GM18508 (cell line): ENCODE measurements around the gene LCN15.
"Not testable (repeated sequence)": the region's sequence is repeated elsewhere in the genome, so short reads cannot be mapped to it uniquely, and the experiment has no call there.

Experiments used
- ATAC-seq: cut with Tn5 transposase; IDR thresholded peaks from one replicate; pipeline ENCODE4 v1.9.1; 2021; ENCODE audit warnings: moderate number of reproducible peaks; ENCODE audit not compliant: insufficient read depth, unreplicated experiment

Gene LCN15

DNA sequence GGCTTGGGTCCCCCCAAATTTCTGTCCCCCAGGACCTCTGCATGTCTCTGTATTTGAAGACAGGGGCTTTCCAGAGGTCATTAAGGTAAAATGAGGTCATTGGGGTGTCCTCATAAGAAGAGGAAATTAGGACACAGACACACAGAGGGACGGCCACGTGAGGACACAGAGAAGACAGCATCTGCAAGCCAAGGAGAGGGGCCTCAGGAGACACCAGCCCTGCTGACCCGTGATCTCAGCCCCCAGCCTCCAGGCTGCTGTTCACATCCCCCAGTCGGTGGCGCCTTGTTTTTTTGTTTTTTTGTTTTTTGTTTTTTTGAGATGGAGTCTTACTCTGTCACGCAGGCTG is 30.7 kb upstream of the LCN15 start:
- ATAC-seq = no peak

- no peak for ATAC-seq
Observed at GRCh38 chr9:136794281-136794999, 30.1 kb upstream of the LCN15 start.

DNA sequence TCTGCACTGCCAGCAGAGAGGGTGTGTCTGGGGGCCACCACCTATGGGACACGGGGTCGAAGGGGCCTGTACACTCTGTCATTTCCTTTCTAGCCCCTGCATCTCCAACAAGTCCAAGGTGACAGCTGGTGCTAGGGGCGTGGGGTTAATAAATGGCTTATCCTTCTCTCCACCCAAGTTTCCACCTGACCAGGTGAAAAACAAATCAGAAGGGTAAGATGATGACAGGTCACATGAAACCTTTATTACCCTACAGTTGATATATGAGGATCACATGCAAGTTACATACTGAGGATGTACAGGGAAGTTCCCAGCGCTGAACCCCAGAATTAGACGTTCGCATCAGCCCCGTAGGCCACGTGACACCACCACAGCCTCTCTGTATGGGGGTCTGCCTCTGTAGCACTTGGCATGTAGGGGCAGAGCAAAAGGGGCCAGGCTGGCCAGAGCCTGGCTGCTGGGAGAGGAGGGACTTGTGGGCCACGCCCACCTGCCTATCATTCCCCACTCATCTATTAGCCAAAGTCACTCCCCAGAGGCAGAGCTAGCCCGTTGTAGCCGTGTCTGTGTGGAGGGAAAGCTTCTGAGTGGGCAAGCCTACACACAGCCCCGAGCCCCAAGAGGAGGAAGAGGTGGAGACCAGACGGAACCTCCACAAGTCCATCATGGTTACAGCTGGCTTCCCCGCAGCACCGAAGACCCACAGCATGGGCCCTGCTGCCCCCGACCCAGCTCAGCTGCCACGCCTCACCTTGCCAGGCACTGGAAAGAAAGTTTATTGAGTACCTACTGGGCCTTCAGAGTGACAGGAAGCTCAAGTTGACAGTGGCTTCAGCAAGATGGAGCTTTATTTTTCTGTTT is 29.0 kb upstream of the LCN15 start:
- ATAC-seq = no peak

- no peak for ATAC-seq
Observed at GRCh38 chr9:136792321-136793085, 28.2 kb upstream of the LCN15 start.

GRCh38 chr9:136791516-136792276 is 27.4 kb upstream of the LCN15 start:
- ATAC-seq = no peak

- peak; percentile 36 for ATAC-seq
Observed at GRCh38 chr9:136790640-136791515, 26.6 kb upstream of the LCN15 start, which contains the start of gene TMEM141. Gene TMEM141 (plus strand): TSS chr9:136791344. CDS start chr9:136791371, 27 bp downstream.

- no peak for ATAC-seq
Observed at GRCh38 chr9:136789523-136789937, 25.2 kb upstream of the LCN15 start.

GRCh38 chr9:136788644-136789522 is 24.6 kb upstream of the LCN15 start:
- ATAC-seq = not testable (repeated sequence)

- no peak for ATAC-seq
Observed at GRCh38 chr9:136787690-136788400, 23.5 kb upstream of the LCN15 start.

GRCh38 chr9:136786983-136787382 is 22.7 kb upstream of the LCN15 start:
- not testable (repeated sequence) for ATAC-seq

- no peak for ATAC-seq
Observed at GRCh38 chr9:136786451-136786850, 22.1 kb upstream of the LCN15 start.

GRCh38 chr9:136785565-136786355 is 21.4 kb upstream of the LCN15 start:
- not testable (repeated sequence) for ATAC-seq

- no peak for ATAC-seq
Observed at GRCh38 chr9:136784997-136785361, 20.7 kb upstream of the LCN15 start.

DNA sequence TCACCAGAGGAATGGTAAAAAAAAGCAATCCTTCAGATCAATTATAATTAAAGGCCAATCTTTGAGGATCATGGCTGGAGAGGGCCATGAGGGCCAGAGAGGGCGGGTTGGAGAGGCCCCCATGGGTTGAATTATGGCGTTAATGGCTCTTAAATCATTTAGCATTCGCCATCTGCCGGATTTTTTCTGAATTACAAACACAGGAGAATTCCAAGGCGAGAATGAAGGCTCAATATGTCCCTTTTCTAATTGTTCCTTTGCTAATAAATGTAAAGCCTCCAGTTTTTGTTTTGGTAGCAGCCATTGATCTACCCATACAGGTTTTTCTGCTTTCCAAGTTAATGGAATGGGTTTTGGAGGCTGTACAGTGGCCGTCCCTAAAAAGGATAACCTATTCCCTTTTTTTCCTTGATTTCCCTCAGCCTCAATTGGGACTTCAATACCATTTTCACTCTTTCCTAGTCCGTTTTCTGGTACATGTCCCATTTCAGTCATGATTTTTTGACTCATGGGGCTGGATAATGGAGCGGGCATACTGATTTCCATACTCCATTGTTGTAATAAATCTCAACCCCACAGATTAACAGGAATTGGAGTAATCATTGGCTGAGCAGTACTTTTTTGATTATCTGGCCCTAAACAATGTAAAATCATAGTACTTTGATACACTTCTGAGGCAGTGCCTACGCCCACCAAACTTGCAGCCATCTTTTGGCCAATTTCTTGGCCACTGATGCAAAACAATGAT is 20.1 kb upstream of the LCN15 start:
- no peak for ATAC-seq

DNA sequence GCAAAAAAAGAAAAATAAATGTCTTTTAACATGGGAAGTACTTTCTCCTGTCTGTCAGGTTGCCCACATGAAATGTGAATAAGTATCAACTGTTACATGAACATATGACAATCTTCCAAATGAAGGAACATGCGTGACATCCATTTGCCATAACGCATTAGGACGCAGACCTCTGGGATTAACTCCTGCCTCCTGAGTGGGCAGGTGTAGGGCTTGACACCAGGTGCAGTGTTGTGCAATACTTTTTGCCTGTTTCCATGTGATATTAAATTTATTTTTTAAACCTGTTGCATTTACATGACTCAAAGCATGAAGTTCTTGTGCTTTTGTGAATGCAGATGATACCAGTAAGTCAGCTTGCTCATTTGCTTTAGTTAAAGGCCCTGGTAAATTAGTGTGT is 18.1 kb upstream of the LCN15 start:
- ATAC-seq = no peak

- no peak for ATAC-seq
Observed at GRCh38 chr9:136779808-136780207, 15.5 kb upstream of the LCN15 start.
